ENCODE data around the gene BTF3L4.

The BTF3L4 gene

DNA sequence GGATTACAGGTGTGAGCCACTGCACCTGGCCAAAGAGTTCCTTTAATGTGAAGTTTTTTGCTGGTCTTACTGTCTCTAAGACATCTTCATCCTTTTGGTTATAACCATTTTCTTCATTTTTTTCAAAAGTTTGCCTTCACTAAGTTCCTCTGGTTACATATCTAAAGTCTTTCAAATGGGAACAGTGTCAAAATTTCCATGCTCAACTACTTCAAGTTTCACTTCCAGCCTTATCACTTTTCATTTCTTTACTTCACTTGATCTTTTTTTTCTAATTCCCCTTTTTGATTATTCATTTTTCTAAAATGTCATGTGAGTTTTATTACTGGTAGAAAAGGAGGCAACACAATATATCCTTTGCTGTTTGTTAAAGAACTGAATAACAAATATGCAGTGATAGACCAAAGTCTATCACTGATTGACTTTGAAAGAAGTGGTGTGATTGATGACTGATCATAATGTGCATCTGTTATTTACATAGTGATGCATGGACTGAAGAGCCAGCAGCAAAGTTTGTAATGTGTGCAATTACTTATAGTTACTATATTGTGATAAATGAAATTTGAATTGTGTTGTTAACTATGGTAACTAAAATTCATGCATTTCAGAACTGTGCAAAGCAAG is 69.8 kb downstream of the BTF3L4 start:
- DNase-seq (ENCODE audit: insufficient read length, low spot score) (no peak), FAIRE-seq (no peak)
- TF ChIP-seq, protein P1, sequence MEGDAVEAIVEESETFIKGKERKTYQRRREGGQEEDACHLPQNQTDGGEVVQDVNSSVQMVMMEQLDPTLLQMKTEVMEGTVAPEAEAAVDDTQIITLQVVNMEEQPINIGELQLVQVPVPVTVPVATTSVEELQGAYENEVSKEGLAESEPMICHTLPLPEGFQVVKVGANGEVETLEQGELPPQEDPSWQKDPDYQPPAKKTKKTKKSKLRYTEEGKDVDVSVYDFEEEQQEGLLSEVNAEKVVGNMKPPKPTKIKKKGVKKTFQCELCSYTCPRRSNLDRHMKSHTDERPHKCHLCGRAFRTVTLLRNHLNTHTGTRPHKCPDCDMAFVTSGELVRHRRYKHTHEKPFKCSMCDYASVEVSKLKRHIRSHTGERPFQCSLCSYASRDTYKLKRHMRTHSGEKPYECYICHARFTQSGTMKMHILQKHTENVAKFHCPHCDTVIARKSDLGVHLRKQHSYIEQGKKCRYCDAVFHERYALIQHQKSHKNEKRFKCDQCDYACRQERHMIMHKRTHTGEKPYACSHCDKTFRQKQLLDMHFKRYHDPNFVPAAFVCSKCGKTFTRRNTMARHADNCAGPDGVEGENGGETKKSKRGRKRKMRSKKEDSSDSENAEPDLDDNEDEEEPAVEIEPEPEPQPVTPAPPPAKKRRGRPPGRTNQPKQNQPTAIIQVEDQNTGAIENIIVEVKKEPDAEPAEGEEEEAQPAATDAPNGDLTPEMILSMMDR (IDR thresholded peaks at IDR 0.05; ENCODE audit: insufficient read depth, missing control alignments) = no peak

GRCh38 chr1:52127181-52128180 is 71.4 kb downstream of the BTF3L4 start:
- DNase-seq (ENCODE audit: insufficient read length, low spot score) = no peak
- TF ChIP-seq, protein P1 (IDR thresholded peaks at IDR 0.05; ENCODE audit: insufficient read depth, missing control alignments) = peak; percentile 92
- peak; percentile 91 for FAIRE-seq

DNA sequence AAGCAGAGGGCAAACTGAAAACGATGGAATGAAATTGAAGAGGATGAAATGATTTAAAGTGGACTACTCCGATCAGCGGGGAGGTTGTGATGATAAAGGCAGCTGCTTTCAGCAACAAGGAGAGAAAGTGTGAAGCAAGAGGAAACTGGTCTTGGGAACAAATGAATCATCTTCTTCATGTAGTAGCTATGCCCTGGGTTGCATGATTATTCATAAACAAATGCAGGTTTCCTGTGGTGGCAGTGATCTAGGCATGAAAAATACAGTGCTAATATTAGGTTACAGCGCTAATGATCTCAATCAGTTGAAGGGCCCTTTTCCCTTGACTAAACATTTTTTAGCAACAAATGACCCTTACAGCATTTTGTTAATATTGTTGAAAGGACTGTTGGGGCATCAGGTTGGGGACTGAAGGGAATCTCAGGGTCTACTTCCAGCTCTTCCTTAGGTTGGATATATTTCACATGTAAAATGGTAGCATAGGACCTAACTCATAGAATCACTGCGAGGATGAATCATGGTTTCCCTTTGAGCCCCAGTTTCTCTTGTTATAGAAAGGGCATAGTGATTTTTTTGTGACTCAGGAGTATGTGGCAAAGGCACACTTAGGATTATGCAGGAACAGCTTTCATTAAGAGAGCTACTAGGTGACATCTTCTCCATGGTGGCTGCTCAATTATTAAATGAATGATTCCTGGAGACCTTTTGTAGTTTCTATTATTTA is 83.9 kb downstream of the BTF3L4 start:
- no peak for FAIRE-seq
- TF ChIP-seq, protein P1 (IDR thresholded peaks at IDR 0.05; ENCODE audit: insufficient read depth, missing control alignments) = no peak
- DNase-seq (ENCODE audit: insufficient read length, low spot score) = no peak

Measured in D721Med (cell line).